Measurements from ENCODE around the gene XAB2.

GRCh38 chr19:7662657-7663056, 33.3 kb upstream of the XAB2 start:
- TF ChIP-seq CTCF (IDR thresholded peaks at IDR 0.05 in 8 of 11, conservative IDR thresholded peaks at IDR 0.05 in 3 of 11): no peak
- no peak for TF ChIP-seq POLR2A (IDR thresholded peaks at IDR 0.05)
- no peak for TF ChIP-seq POLR2AphosphoS5 (IDR thresholded peaks at IDR 0.05)
